HL-60/S4 (cell line): ENCODE results near the gene JUND.

ENCODE experiments used
- in situ Hi-C: fragments of 300-500 bp; cut with MboI; formaldehyde crosslinking; loops from 2 replicates; pipeline ENCODE4 v1.14.3; 2022; ENCODE audit warnings: low sequenced_read_pairs

JUND gene

GRCh38 chr19:18291590-18292461 lies 10.4 kb upstream of the JUND start:
- in situ Hi-C loops, result no loop called here

- in situ Hi-C loops, result no loop called here
Measured at GRCh38 chr19:18291019-18291524, 9.7 kb upstream of the JUND start.

- in situ Hi-C loops, result no loop called here
Measured at GRCh38 chr19:18290302-18291018, 9.0 kb upstream of the JUND start.

GRCh38 chr19:18289471-18290301 lies 8.3 kb upstream of the JUND start:
- in situ Hi-C loops, result no loop called here

GRCh38 chr19:18287836-18288772 lies 6.7 kb upstream of the JUND start:
- in situ Hi-C loops, result no loop called here

GRCh38 chr19:18286973-18287635 lies 5.7 kb upstream of the JUND start:
- in situ Hi-C loops, result no loop called here

GRCh38 chr19:18284712-18285360 lies 3.4 kb upstream of the JUND start:
- in situ Hi-C loops, result no loop called here

- in situ Hi-C loops, result no loop called here
Measured at GRCh38 chr19:18283338-18283737, 1.9 kb upstream of the JUND start.

GRCh38 chr19:18282788-18283141 lies 1.3 kb upstream of the JUND start:
- in situ Hi-C loops, result no loop called here

- in situ Hi-C loops, result no loop called here
Measured at GRCh38 chr19:18282021-18282787, 782 bp upstream of the JUND start.

GRCh38 chr19:18280247-18281081 lies 958 bp downstream of the JUND start:
- in situ Hi-C loops, result no loop called here

GRCh38 chr19:18279516-18280246 lies 1.7 kb downstream of the JUND start:
- in situ Hi-C loops, result loop anchor here (5.0 to 10.0 kb wide), 2 partner anchors 43 to 125 kb away; partner anchors contain the start of gene LSM4

- in situ Hi-C loops, result loop anchor here (5.0 to 10.0 kb wide), 2 partner anchors 43 to 126 kb away; partner anchors contain the start of gene LSM4
Measured at GRCh38 chr19:18279266-18279515, 2.2 kb downstream of the JUND start.

- in situ Hi-C loops, result loop anchor here (5.0 to 10.0 kb wide), 2 partner anchors 44 to 126 kb away; partner anchors contain the start of gene LSM4
Measured at GRCh38 chr19:18278521-18279265, 2.7 kb downstream of the JUND start.

GRCh38 chr19:18274781-18275356 lies 6.6 kb downstream of the JUND start:
- in situ Hi-C loops, result loop anchor here (5.0 to 10.0 kb wide), 2 partner anchors 47 to 130 kb away; partner anchors contain the start of gene LSM4
